Neural progenitor cell (in vitro differentiated cells): Measurements from ENCODE around the gene GMPPA.

Experiments
- CTCF ChIP-seq: fragments of 200-600 bp; sonication (generic); IDR thresholded peaks from 2 replicates; pipeline ENCODE4 v1.5.1; 2017; ENCODE audit warnings: antibody characterized with exemption, mild to moderate bottlenecking
- EZH2 ChIP-seq: fragments of 200-600 bp; sonication (generic); IDR thresholded peaks from 2 replicates; pipeline ENCODE4 v1.6.1; 2017; ENCODE audit warnings: antibody characterized with exemption, mild to moderate bottlenecking, moderate library complexity

- TF ChIP-seq CTCF (no peak), EZH2 (no peak)
These were observed 9.7 kb downstream of the GMPPA start for GRCh38 chr2:219508444-219508734.
